Right renal cortex interstitium (tissue), 3 donors: ENCODE results near the gene KIAA0825. TPM values are rescaled to one million over a fixed set of nuclear protein-coding genes. Genes with fewer than 3 reads are reported as not detected.
"Not testable (repeated sequence)": the region's sequence is repeated elsewhere in the genome, so short reads cannot be mapped to it uniquely, and the experiment has no call there.

Experiments used
- DNase-seq, 3 donors: peaks; one replicate each; pipeline ENCODE4 v3.0.0-alpha.2; 2013; ENCODE audit warnings: low read depth in 3 of 3, low spot score in 2 of 3
- polyA plus RNA-seq, 3 donors: library from polyadenylated mRNA; unstranded; fragments of 120-200 nt; gene quantifications; one replicate each; pipeline ENCODE4 v1.2.1, GENCODE V29; 2013; ENCODE audit not compliant: insufficient read length in 3 of 3

KIAA0825 gene
- polyA plus RNA-seq, 3 donors = 4.0 to 4.3 (median 4.2) TPM

DNA sequence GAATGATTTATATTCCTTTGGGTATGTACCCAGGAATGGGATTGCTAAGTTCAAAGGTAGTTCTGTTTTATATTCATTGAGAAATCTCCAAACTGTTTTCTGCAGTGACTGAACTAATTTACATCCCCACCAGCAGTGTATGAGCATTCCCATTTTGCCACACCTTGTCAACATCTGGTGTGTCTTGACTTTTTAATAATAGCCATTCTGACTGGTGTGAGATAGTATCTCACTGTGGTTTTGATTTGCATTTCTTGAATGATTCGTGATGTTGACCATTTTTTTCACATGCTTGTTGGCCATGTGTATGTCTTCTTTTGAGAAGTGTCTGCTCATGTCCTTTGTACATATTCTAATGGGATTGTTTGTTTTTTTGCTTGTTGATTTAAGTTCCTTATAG lies 421.5 kb downstream of the KIAA0825 start:
- DNase-seq = no peak

DNA sequence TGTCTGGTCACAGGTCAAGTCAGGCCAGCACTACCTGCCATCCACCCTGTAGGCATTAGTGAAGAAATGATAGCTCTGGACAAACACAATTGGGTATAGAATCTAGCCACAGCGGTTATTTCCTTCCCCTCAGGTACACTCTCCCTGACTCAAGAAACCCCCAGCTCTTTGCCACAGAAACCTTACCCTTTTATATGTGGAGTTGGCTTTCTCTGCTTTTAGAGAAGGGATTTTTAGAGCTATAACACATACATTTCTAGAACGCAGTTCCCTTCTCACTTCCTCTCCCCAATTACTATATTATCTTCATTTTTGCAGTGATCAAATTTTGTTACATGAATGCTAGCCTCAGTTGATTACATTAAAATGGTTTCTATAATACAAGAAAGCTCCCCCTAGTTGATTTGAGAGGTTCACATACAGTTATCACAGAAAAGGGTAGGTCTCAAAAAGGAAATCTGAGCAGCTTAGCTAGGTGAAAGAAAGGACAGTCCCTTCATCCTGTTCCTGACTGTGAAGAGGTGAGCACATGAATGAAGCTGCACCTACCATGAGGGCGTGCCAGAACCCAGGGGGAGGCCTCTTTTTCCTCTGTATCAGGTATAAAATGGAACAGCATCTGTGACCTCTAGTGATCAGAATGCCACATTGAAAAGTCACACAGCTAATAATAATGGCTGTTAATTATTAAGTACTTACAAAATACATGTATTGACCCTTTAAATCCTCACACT lies 425.6 kb downstream of the KIAA0825 start:
- no peak for DNase-seq

- DNase-seq = no peak
These were observed 426.8 kb downstream of the KIAA0825 start for GRCh38 chr5:94191604-94192003.

DNA sequence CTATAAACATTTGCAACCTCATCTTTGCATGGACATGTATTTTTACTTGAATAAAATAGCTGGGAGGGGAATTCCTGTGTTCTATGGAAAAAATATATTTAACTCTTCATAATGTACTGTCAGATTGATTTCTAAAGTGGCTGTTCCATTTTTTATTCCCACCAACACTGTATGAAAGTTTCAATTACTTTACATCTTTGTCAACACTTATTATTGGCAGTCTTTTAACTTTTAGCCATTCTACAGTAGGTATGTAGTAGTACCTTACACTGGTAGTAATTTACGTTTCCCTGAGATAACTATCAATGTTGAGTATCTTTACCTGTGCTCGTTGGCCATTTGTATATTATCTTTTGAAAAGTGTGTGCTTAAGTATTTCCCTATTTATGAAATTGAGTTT lies 429.7 kb downstream of the KIAA0825 start:
- DNase-seq = no peak

DNA sequence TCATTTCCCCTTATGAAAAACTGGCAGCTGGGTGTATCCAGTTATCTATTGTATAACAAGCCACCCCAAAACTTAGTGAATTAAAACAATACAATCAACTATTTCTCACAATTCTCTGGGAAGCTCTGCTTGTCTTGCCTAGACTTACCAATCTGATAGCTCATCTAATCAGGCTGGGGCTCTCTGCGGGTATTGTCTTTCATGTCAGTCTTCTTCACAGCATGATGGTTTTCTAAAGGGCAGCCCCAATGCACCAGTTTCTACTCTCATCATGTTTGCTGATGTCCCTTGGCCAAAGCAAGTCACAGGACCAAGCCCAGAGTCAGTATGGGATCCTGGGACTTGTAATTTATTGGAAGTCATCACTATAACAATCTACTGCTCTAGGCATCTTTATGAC lies 433.5 kb downstream of the KIAA0825 start:
- no peak for DNase-seq

DNA sequence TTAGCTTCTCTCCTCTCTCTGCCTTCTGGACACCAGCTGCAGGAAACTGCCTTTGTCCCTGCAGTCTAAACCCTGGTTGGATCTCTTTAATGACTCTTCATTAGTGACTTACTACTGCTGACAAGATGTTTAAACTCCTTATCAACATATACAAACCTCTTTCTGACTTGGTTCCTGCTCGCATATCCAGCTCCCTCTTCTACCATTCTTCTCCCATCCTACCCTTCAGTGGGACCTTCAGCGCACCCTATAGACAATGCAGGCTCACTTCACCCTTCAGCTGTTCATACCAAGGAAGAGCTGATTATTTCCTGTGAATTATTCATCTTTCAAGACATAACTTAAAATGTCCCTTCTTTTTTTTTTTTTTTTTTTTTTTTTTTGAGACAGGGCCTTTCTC lies 436.5 kb downstream of the KIAA0825 start:
- DNase-seq = no peak

GRCh38 chr5:94180761-94181160 lies 437.6 kb downstream of the KIAA0825 start:
- DNase-seq = no peak

DNA sequence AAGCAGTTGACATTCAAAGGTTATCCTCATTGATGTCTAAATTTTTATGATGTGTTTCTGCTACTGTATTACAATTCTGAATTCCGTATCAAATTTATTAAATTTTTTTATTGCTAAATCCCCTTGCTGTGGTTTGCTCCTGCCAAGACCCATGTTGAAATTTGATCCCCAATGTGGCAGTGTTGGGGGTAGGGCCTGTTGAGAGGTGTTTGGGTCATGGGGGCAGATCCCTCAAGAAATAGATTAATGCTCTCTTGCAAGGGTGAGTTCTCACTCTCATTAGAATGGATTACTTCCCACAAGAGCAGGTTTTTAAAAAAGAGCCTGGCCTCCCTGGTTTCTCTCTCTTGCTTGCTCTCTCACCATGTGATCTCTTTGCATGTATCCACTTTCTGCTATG lies 442.5 kb downstream of the KIAA0825 start:
- DNase-seq = no peak

GRCh38 chr5:94174748-94175411 lies 443.5 kb downstream of the KIAA0825 start:
- DNase-seq = no peak

DNA sequence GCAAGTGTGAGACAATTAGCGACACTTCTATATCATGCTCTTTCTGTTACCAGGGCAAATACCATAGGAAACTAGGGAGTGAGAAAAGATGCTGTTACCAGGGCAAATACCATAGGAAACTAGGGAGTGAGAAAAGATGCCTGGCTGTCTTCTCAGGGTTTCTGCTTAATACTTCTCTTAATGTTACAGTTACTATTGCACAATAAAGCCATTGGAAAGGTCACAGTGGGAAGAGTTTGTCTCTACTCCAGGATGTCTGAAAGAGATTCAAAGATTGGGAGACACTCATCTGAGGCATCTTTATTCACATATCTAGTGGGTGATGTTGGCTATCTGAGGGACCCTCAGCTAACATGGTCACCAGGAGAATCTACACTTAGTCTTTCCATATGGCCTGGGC lies 445.3 kb downstream of the KIAA0825 start:
- no peak for DNase-seq

DNA sequence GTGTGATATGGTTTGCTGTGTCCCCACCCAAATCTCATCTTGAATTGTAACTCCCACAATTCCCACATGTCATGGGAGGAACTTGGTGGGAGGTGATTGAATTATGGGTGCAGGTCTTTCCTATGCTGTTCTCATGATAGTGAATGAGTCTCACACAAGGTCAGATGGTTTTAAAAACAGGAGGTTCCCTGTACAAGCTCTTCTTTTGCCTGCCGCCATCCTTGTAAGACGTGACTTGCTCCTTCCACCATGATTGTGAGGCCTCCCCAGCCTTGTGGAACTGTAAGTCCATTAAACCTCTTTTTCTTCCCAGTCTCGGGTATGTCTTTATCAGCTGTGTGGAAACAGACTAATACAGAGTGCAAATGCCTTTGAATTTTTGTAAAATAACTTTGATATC lies 447.3 kb downstream of the KIAA0825 start:
- not testable (repeated sequence) for DNase-seq

GRCh38 chr5:94170158-94170557 lies 448.2 kb downstream of the KIAA0825 start:
- DNase-seq = not testable (repeated sequence)

DNA sequence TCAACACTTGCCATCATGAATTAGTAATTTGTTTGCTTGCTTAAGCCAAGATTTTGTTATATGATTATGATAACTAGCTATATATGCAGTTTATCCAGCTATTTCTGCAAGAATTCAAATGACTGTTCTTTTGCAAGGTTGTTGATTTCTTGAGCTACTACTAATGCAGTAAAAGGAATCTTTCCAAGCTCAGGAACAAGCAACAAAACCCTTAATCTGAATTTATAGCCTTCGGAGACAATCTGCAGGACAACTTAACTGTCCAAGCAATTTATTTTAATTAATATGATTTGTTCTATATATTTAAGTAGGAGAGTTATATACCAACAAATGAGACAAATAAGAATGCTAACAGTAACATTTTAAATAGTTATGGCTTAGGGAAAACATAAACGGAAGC lies 450.3 kb downstream of the KIAA0825 start:
- DNase-seq = no peak

DNA sequence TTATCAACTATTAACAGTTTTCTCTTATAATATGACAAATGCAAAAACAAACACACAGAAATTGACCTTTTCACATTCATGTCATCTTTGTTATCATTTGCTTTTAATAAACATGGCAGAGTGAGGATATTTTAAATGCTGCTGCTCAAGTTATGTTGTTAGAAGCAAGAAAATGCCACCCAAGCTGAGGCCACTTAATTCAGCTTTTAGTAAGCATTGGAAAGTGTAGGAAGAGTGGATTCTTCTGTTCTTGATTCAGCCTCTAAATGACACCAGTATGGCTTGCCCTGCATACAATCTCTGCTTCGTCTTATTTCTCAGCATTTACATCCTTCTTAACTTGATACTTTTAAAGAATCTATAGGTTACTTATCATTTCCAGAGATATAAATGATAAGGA lies 456.6 kb downstream of the KIAA0825 start:
- no peak for DNase-seq

GRCh38 chr5:94159144-94159543 lies 459.3 kb downstream of the KIAA0825 start:
- no peak for DNase-seq

DNA sequence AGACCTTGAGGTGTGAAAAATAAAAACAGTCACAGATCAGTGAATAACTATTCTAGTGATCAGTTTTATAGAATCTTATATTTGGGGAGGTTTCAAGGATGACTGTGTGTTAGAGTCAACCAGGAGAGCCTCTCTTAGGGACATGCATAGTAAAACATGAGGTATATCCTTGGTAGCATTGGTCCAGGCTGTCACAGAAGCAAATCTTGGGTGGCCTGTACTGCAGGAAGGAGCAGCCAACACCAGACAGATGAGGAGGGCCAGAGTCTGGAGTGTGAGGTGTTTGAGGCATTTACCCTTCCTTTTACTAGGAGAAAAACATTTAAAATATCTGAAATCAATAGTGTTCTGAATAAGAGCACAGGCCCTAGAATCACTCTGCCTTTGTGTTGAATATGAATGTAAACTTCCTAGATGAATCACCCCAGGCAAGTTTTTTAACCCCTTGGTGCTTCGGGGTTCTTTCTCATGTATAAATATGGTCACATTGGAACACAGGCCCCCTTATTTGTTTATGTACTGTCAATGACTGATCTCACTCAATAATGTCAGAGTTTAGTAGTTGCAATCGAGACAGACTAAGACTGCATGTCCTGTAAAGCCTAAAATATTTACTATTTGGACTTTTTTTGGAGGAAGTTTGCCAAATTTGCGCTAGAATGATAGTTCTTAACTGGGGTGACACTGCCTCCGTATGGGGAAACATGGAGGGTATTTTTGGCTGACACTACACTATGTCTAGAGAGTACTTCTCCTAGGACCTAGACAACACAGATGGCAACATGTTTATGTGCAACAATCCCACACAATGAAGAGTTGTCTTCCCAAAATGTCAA lies 460.5 kb downstream of the KIAA0825 start:
- DNase-seq = no peak

GRCh38 chr5:94154672-94155071 lies 463.7 kb downstream of the KIAA0825 start:
- no peak for DNase-seq

GRCh38 chr5:94153736-94154450 lies 464.5 kb downstream of the KIAA0825 start:
- no peak for DNase-seq

DNA sequence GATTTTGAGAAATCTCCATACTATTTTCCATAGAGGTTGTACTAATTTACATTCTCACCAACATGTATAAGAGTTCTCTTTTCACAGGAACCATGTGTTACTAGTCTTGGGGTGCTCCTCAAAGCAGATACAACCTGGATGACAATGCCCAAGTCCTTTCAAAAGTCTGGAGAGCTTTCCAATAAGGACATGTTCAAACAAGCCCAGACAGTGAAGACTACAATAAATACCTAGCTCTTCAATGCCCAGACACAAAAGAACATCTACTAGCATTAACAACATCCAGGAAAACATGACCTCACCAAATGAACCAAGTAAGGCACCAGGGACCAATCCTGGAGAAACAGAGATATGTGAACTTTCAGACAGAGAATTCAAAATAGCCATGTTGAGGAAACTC lies 474.8 kb downstream of the KIAA0825 start:
- not testable (repeated sequence) for DNase-seq

GRCh38 chr5:94140300-94140699 lies 478.1 kb downstream of the KIAA0825 start:
- DNase-seq = no peak

- no peak for DNase-seq
These were observed 488.3 kb downstream of the KIAA0825 start for GRCh38 chr5:94130077-94130476.
